ENCODE results near the gene POLE2.
"Not testable (repeated sequence)": the region's sequence is repeated elsewhere in the genome, so short reads cannot be mapped to it uniquely, and the experiment has no call there.

Gene POLE2

DNA sequence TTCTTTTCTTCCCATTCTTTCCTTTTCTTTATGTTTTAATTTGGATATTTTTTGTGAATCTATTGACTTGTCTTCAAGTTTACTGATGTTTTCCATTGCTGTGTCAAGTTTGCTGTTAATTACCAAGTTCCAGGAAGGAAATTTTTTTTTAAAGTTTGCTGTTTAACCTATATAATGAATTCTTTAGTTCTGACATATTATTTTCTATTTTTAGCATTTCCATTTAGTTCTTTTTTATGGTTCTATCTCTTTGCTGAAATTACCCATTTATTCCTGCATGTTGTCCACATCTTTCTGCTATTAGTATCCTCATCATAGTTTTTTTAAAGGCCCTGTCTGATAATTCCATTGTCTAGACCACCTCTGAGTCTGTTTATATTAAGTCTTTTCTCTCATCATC is 32.7 kb upstream of the POLE2 start:
- TF ChIP-seq POLR2A (IDR thresholded peaks at IDR 0.05; ENCODE audit: extremely low read depth, insufficient read length) (no peak), MYC (IDR thresholded peaks at IDR 0.05; ENCODE audit: low read depth, low read length) (no peak)
- TF ChIP-seq, protein P1, sequence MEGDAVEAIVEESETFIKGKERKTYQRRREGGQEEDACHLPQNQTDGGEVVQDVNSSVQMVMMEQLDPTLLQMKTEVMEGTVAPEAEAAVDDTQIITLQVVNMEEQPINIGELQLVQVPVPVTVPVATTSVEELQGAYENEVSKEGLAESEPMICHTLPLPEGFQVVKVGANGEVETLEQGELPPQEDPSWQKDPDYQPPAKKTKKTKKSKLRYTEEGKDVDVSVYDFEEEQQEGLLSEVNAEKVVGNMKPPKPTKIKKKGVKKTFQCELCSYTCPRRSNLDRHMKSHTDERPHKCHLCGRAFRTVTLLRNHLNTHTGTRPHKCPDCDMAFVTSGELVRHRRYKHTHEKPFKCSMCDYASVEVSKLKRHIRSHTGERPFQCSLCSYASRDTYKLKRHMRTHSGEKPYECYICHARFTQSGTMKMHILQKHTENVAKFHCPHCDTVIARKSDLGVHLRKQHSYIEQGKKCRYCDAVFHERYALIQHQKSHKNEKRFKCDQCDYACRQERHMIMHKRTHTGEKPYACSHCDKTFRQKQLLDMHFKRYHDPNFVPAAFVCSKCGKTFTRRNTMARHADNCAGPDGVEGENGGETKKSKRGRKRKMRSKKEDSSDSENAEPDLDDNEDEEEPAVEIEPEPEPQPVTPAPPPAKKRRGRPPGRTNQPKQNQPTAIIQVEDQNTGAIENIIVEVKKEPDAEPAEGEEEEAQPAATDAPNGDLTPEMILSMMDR (IDR thresholded peaks at IDR 0.05; ENCODE audit: low read depth, low read length) = no peak
- TF ChIP-seq, protein P2, sequence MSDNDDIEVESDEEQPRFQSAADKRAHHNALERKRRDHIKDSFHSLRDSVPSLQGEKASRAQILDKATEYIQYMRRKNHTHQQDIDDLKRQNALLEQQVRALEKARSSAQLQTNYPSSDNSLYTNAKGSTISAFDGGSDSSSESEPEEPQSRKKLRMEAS (IDR thresholded peaks at IDR 0.05; ENCODE audit: low read depth, low read length) = no peak
- no peak for DNase-seq (ENCODE audit: low read depth)
- H3K4me3 ChIP-seq (ENCODE audit: low read depth, low read length) = no peak overlapping the region

DNA sequence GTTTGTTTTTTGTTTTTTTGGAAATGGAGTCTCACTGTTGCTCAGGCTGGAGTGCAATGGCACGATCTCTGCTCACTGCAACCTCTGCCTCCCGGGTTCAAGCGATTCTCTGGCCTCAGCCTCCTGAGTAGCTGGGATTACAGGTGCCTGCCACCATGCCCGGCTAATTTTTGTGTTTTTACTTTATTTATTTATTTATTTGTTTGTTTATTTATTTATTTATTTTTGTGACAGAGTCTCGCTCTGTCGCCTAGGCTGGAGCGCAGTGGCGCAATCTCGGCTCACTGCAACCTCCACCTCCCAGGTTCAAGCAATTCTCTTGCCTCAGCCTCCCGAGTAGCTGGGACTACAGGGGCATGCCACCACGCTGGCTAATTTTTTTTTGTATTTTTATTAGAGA is 23.0 kb upstream of the POLE2 start:
- not testable (repeated sequence) for DNase-seq (ENCODE audit: low read depth); H3K4me3 ChIP-seq (ENCODE audit: low read depth, low read length)

DNA sequence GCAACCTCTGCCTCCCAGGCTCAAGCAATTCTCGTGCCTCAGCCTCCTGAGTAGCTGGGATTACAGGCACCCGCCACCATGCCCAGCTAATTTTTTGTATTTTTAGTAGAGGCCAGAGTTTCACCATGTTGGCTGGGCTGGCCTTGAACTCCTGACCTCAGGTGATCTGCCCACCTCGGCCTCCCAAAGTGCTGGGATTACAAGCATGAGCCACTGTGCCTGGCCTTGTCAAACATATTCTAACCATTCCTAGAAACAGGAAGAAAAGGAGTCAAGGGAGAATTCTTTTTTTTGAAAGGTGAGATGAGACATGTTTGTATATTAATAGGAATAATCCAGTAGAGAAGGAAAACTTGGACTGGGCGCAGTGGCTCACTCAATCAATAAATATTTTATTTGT is 16.5 kb upstream of the POLE2 start:
- not testable (repeated sequence) for DNase-seq (ENCODE audit: low read depth); H3K4me3 ChIP-seq (ENCODE audit: low read depth, low read length)

DNA sequence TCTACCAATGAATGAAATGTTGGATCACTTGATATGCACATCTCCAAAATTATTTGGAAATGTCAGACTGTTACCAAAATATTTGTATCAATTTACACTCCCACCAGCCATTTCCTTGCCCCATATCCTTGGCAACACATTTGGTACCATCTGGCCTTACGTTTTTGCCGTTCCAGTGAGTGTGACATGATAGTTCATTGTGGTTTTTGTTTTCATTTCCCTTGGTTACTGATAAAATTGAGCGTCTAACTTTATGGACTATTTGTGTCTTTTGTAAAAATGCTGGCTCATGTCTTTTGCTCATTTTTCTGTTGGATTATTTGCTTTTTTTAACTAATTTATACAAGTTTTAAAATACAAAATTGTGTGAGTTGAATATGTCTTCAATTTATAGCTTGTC is 16.0 kb upstream of the POLE2 start:
- no peak for TF ChIP-seq MYC (IDR thresholded peaks at IDR 0.05; ENCODE audit: low read depth, low read length)
- TF ChIP-seq, protein P1 (IDR thresholded peaks at IDR 0.05; ENCODE audit: low read depth, low read length) = no peak
- TF ChIP-seq, protein P2 (IDR thresholded peaks at IDR 0.05; ENCODE audit: low read depth, low read length) = no peak
- TF ChIP-seq POLR2A (IDR thresholded peaks at IDR 0.05; ENCODE audit: extremely low read depth, insufficient read length) = no peak
- DNase-seq (ENCODE audit: low read depth) = no peak
- no peak overlapping the region for H3K4me3 ChIP-seq (ENCODE audit: low read depth, low read length)

DNA sequence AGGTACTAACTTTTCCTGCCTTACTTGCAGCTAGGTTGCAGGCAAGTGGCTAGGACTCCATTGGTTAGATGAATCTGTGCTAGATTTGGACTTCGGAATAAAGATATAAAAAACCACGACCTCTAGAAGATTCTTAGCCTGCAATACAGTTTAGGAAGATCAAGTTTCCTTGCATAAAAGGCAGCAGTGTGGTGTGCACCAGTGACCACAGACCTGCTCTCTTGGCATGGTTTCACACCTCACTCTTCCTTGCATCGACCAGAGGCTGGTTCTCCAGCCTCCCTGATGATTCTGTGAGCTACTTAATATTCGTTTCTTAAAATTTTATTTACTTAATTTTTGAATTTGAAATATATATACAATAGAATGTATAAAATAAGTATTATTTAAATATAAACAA is 14.7 kb upstream of the POLE2 start:
- no peak for DNase-seq (ENCODE audit: low read depth)

DNA sequence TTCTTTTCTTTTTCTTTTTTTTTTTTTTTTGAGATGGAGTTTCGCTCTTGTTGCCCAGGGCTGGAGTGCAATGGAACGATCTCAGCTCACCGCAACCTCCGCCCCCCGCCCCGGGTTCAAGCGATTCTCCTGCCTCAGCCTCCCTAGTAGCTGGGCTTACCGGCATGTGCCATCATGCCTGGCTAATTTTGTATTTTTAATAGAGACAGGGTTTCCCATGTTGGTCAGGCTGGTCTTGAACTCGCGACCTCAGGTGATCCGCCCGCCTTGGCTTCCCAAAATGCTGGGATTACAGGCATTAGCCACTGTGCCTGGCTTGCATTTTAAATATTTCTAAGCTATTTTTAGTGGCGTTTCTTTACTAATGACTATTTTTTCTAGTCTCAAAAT is 5.7 kb upstream of the POLE2 start:
- peak overlapping the region; percentile 67 for H3K4me3 ChIP-seq (ENCODE audit: low read depth, low read length)
- not testable (repeated sequence) for DNase-seq (ENCODE audit: low read depth)

More for the DNA sequence above, 14.7 kb upstream of the POLE2 start:
- TF ChIP-seq MYC (IDR thresholded peaks at IDR 0.05; ENCODE audit: low read depth, low read length) (no peak), POLR2A (IDR thresholded peaks at IDR 0.05; ENCODE audit: extremely low read depth, insufficient read length) (no peak)
- TF ChIP-seq, protein P1 (IDR thresholded peaks at IDR 0.05; ENCODE audit: low read depth, low read length) = no peak
- TF ChIP-seq, protein P2 (IDR thresholded peaks at IDR 0.05; ENCODE audit: low read depth, low read length) = no peak
- H3K4me3 ChIP-seq (ENCODE audit: low read depth, low read length) = no peak overlapping the region

DNA sequence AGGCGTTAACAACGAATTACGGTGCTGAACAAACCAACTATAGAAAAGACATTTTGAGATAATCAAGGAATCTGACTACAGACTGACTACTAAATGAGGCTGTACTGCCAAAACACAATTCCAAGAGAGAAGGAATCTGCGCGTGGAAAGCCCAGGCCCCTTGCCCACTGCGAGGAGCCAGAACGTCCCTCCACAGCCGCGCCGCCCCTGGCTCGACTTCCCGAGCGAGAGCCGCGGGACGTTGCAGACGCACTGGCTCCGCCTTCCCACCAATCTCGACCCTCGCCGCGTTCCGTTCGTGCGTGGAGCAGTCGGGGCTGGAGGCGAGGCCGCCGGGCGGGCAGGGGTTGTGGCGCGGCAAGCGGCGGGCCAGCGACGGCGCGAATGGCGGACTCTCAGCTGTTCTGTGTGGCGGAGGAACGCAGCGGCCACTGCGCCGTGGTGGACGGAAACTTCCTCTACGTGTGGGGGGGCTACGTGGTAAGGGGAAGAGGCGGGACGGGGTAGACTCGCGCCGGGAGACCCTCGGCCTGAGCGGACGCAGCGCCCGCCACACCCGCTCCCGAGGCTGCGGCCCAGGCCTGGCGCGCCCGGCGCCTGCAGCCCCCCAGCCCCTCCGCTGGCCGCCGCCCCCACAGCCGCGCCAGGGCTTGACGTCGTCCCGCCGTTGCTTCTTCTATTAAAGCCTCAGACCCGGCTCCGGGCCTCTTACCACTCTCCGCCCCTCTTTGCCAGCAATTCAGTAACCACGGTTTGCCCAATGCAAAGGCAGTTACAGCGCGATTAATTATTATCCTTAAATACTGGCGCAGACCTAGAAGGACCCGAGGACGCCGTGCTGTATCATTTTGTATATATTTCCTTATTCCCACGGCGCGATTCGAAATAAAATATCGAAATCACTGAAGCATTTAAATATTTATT is 5.1 kb upstream of the POLE2 start, which contains the start of gene KLHDC1:
KLHDC1 (plus strand) TSS at position 310 of the 924 bp plus-strand sequence; CDS start at position 385, 75 bp downstream.
- H3K4me3 ChIP-seq (ENCODE audit: low read depth, low read length) = peak within 1 kb of the TSS; percentile 67
- DNase-seq (ENCODE audit: low read depth) = peak; percentile 83
- TF ChIP-seq POLR2A (IDR thresholded peaks at IDR 0.05; ENCODE audit: extremely low read depth, insufficient read length) = peak; percentile 43
- TF ChIP-seq MYC (IDR thresholded peaks at IDR 0.05; ENCODE audit: low read depth, low read length) = no peak; the same call in 1 of the 2 replicates

DNA sequence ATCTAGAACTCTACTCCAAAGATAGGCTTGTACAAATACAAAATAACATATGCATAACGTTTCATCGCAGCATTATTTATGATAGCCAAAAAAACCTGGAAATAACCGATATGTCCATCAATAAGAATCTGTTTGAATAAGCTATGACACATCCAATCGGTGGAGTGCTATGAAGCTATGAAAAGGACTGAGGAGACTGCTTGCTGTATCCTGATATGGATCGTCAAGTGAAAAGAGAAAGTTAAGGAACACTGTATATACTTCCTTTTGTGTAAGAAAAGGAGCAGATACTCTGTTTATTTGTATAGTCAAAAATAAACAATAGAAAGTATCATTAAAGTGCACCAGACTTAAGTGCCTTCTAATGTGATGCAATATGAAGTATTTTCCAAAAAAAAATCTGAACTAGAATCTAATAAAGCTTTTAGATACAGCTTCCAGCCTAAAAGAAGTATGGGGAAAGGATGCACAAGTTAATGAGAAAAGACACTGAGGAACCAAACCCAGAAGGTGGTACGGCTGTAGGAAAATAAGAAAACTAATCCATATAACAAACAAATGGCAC is 4.3 kb upstream of the POLE2 start:
- TF ChIP-seq MYC (IDR thresholded peaks at IDR 0.05; ENCODE audit: low read depth, low read length) = no peak
- TF ChIP-seq, protein P2 (IDR thresholded peaks at IDR 0.05; ENCODE audit: low read depth, low read length) = no peak
- TF ChIP-seq, protein P1 (IDR thresholded peaks at IDR 0.05; ENCODE audit: low read depth, low read length) = no peak
- H3K4me3 ChIP-seq (ENCODE audit: low read depth, low read length) = peak overlapping the region; percentile 47
- DNase-seq (ENCODE audit: low read depth) = no peak

All from NB4 (cell line).